Caco-2 (cell line): ENCODE data around the gene SCMH1. TPM values are rescaled to one million over a fixed set of nuclear protein-coding genes. Genes with fewer than 3 reads are reported as not detected.

Experiments used
- BruUV-seq: library from RNA; stranded (reverse); fragments of 400-500 nt; replicated peaks from 2 replicates; lab custom pipeline; 2021; lab: Mats Ljungman, UMichigan
- CTCF ChIA-PET: fragments of 300-600 bp; sonication (Branson Sonifier 250); formaldehyde crosslinking; loops from one replicate; lab custom pipeline; 2022; ENCODE audit warnings: antibody characterized with exemption; lab: Charles Lee
- POLR2A ChIA-PET: fragments of 300-600 bp; sonication (Branson Sonifier 250); formaldehyde crosslinking; loops from one replicate; lab custom pipeline; 2022; ENCODE audit warnings: antibody characterized with exemption; lab: Charles Lee
- DNase-seq, 2 experiments: peaks; one replicate each; pipeline versions ENCODE4 v3.0.0 to v3.0.0-alpha.2; 2020 to 2022
- H3K27me3 ChIP-seq: replicated peaks from 2 replicates; pipeline ENCODE4 v1.6.0; 2011; ENCODE audit warnings: low read length; ENCODE audit not compliant: control insufficient read depth, insufficient read depth
- H3K36me3 ChIP-seq: 2 replicates; pipeline ENCODE4 v1.5.1; 2011; ENCODE audit warnings: low read length; ENCODE audit not compliant: control insufficient read depth, insufficient read depth
- H3K4me1 ChIP-seq: fragments of 250-450 bp; sonication (Bioruptor Pico); 2 replicates; pipeline ENCODE4 v1.5.1; 2020; ENCODE audit warnings: mild to moderate bottlenecking
- H3K4me3 ChIP-seq: 2 replicates; pipeline ENCODE4 v1.5.1; 2011; ENCODE audit warnings: low read depth, mild to moderate bottlenecking, control low read depth, low read length
- H3K9me3 ChIP-seq: fragments of 250-450 bp; sonication (Bioruptor Pico); 2 replicates; pipeline ENCODE4 v1.5.1; 2020; ENCODE audit warnings: mild to moderate bottlenecking, moderate library complexity
- H3K27ac Mint-ChIP-seq: one replicate; pipeline ENCODE4 v1.8.0; 2022; ENCODE audit warnings: mixed read lengths; ENCODE audit not compliant: unreplicated experiment
- H3K27me3 Mint-ChIP-seq: one replicate; pipeline ENCODE4 v1.8.0; 2022; ENCODE audit warnings: mixed read lengths; ENCODE audit not compliant: insufficient read depth, unreplicated experiment
- H3K36me3 Mint-ChIP-seq: one replicate; pipeline ENCODE4 v1.8.0; 2022; ENCODE audit warnings: mild to moderate bottlenecking, mixed read lengths; ENCODE audit not compliant: insufficient read depth, unreplicated experiment
- H3K4me1 Mint-ChIP-seq: one replicate; pipeline ENCODE4 v1.8.0; 2022; ENCODE audit warnings: low read depth, mixed read lengths; ENCODE audit not compliant: unreplicated experiment
- H3K4me3 Mint-ChIP-seq: one replicate; pipeline ENCODE4 v1.8.0; 2022; ENCODE audit warnings: mild to moderate bottlenecking, moderate library complexity, mixed read lengths; ENCODE audit not compliant: unreplicated experiment
- H3K9me3 Mint-ChIP-seq: one replicate; pipeline ENCODE4 v1.8.0; 2022; ENCODE audit warnings: mixed read lengths; ENCODE audit not compliant: unreplicated experiment
- CTCF ChIP-seq, 2 experiments: fragments of 200-600 bp in 1 of 2; IDR thresholded peaks; 1 replicate in 1 of 2; 2 replicates in 1 of 2; pipeline versions ENCODE4 v1.5.1 to v1.8.0; 2011 to 2022; ENCODE audit warnings: antibody characterized with exemption in 1 of 2, control low read depth in 1 of 2, inconsistent platforms in 1 of 2, low read depth in 1 of 2, low read length in 1 of 2, mild to moderate bottlenecking in 1 of 2, moderate library complexity in 1 of 2; ENCODE audit not compliant: insufficient read depth in 1 of 2, severe bottlenecking in 1 of 2, unreplicated experiment in 1 of 2
- intact Hi-C: fragments of 100-400 bp; cut with micrococcal nuclease; formaldehyde crosslinking; loops from one replicate; pipeline ENCODE4 v1.10.0; 2022; ENCODE audit not compliant: unreplicated experiment
- total RNA-seq: library from RNA; stranded (reverse); gene quantifications from 2 replicates; pipeline ENCODE4 v1.2.3, GENCODE V29; 2022

SCMH1 gene
- total RNA-seq, 1 experiment from 2014 or later = 27.6 TPM

GRCh38 chr1:41018018-41018410 lies 224.1 kb downstream of the SCMH1 start:
- peaks cover 64% of the 10 kb centered on the region for H3K36me3 Mint-ChIP-seq
- no peak overlapping the region for H3K4me3 ChIP-seq
- H3K4me3 Mint-ChIP-seq = no peak overlapping the region
- H3K9me3 ChIP-seq = no peaks in the 10 kb centered on the region
- intact Hi-C loops = no loop called here
- H3K27me3 Mint-ChIP-seq = no peaks in the 10 kb centered on the region
- H3K9me3 Mint-ChIP-seq = no peaks in the 10 kb centered on the region
- no peak for DNase-seq
- POLR2A ChIA-PET = no interaction called here
- CTCF ChIA-PET = interaction anchor here (1.1 kb wide), 1 partner anchor 105 kb away, joined by 4 read pairs; no protein-coding TSS in a partner anchor
- no peaks in the 10 kb centered on the region for H3K36me3 ChIP-seq
- no peaks in the 10 kb centered on the region for H3K4me1 ChIP-seq
- no peak overlapping the region for H3K27ac Mint-ChIP-seq
- no peak for TF ChIP-seq CTCF (IDR thresholded peaks at IDR 0.05; ENCODE audit: insufficient read depth in 1 of 2, low read depth in 1 of 2, low read length in 1 of 2, severe bottlenecking in 1 of 2, unreplicated experiment in 1 of 2)
- H3K4me1 Mint-ChIP-seq = no peaks in the 10 kb centered on the region
- H3K27me3 ChIP-seq = no peaks in the 10 kb centered on the region
- no TSS peak for BruUV-seq

GRCh38 chr1:41017141-41018017 lies 224.7 kb downstream of the SCMH1 start:
- POLR2A ChIA-PET = no interaction called here
- TF ChIP-seq CTCF (IDR thresholded peaks at IDR 0.05; ENCODE audit: insufficient read depth in 1 of 2, low read depth in 1 of 2, low read length in 1 of 2, severe bottlenecking in 1 of 2, unreplicated experiment in 1 of 2) = no peak
- intact Hi-C loops = no loop called here
- Mint-ChIP-seq H3K4me3 (no peak overlapping the region), H3K4me1 (no peaks in the 10 kb centered on the region), H3K27me3 (no peaks in the 10 kb centered on the region), H3K9me3 (no peaks in the 10 kb centered on the region), H3K36me3 (peaks cover 63% of the 10 kb centered on the region), H3K27ac (no peak overlapping the region)
- Histone ChIP-seq H3K9me3 (no peaks in the 10 kb centered on the region), H3K36me3 (no peaks in the 10 kb centered on the region), H3K27me3 (no peaks in the 10 kb centered on the region), H3K4me3 (no peak overlapping the region), H3K4me1 (no peaks in the 10 kb centered on the region)
- no peak for DNase-seq
- CTCF ChIA-PET = interaction anchor here (1.1 kb wide), 1 partner anchor 106 kb away, joined by 4 read pairs; no protein-coding TSS in a partner anchor
- no TSS peak for BruUV-seq

GRCh38 chr1:41015897-41016470 lies 226.1 kb downstream of the SCMH1 start:
- Histone ChIP-seq H3K27me3 (no peaks in the 10 kb centered on the region), H3K9me3 (no peaks in the 10 kb centered on the region), H3K4me1 (no peaks in the 10 kb centered on the region), H3K4me3 (no peak overlapping the region), H3K36me3 (no peaks in the 10 kb centered on the region)
- intact Hi-C loops = no loop called here
- Mint-ChIP-seq H3K4me3 (no peak overlapping the region), H3K4me1 (no peaks in the 10 kb centered on the region), H3K27me3 (no peaks in the 10 kb centered on the region), H3K9me3 (no peaks in the 10 kb centered on the region), H3K36me3 (peaks cover 69% of the 10 kb centered on the region), H3K27ac (no peak overlapping the region)
- no TSS peak for BruUV-seq
- no peak for DNase-seq
- CTCF ChIA-PET = no interaction called here
- POLR2A ChIA-PET = no interaction called here
- no peak for TF ChIP-seq CTCF (IDR thresholded peaks at IDR 0.05; ENCODE audit: insufficient read depth in 1 of 2, low read depth in 1 of 2, low read length in 1 of 2, severe bottlenecking in 1 of 2, unreplicated experiment in 1 of 2)
